Measurements from ENCODE around the gene TMEM8B. TPM values are rescaled to one million over a fixed set of nuclear protein-coding genes. Genes with fewer than 3 reads are reported as not detected.

Gene TMEM8B
- total RNA-seq, 4 donors from 2014 or later = 7.8 to 21.3 (median 9.6) TPM

- WGBS, 2 donors (ENCODE audit: low coverage in 1 of 2) = 77 to 88% methylated on average over 3 to 6 of the region's 6 CpGs
- DNase-seq = no peak
- Histone ChIP-seq H3K9me3 (no peaks in the 10 kb centered on the region), H3K27me3 (no peaks in the 10 kb centered on the region), H3K4me3 (no peak overlapping the region), H3K27ac (no peak overlapping the region), H3K36me3 (no peaks in the 10 kb centered on the region), H3K4me1 (peaks cover 0 to 23% (median 3%) of the 10 kb centered on the region in 4 donors)
- no peak for TF ChIP-seq CTCF (IDR thresholded peaks at IDR 0.05)
- no peak for TF ChIP-seq POLR2AphosphoS5 (IDR thresholded peaks at IDR 0.05)
- no peak for TF ChIP-seq EP300 (IDR thresholded peaks at IDR 0.05; ENCODE audit: low read depth)
- TF ChIP-seq POLR2A (IDR thresholded peaks at IDR 0.05) = no peak
- in situ Hi-C loops (cut with MboI; ENCODE audit: low pct_ligation_motif_present in 1 of 4, low pct_unique_long_range_greater_than_20kb in 1 of 4, low sequenced_read_pairs in 3 of 4) (loop anchor here in 2 of 4 donors (10.0 kb wide), 2 partner anchors 87 to 97 kb away; no protein-coding TSS in a partner anchor), intact Hi-C loops (cut with DNase I; ENCODE audit: low total_unique reads) (no loop called here)
Observed at GRCh38 chr9:35797311-35798109, 31.5 kb upstream of the TMEM8B start.

- H3K4me3 ChIP-seq = no peak overlapping the region
- no peaks in the 10 kb centered on the region for H3K36me3 ChIP-seq
- H3K27ac ChIP-seq = no peak overlapping the region
- DNase-seq = no peak
- no peaks in the 10 kb centered on the region for H3K27me3 ChIP-seq
- intact Hi-C loops (cut with DNase I; ENCODE audit: low total_unique reads) (no loop called here), in situ Hi-C loops (cut with MboI; ENCODE audit: low pct_ligation_motif_present in 1 of 4, low pct_unique_long_range_greater_than_20kb in 1 of 4, low sequenced_read_pairs in 3 of 4) (loop anchor here in 2 of 4 donors (10.0 kb wide), 2 partner anchors 86 to 96 kb away; no protein-coding TSS in a partner anchor)
- TF ChIP-seq POLR2A (IDR thresholded peaks at IDR 0.05) = no peak
- no peak for TF ChIP-seq EP300 (IDR thresholded peaks at IDR 0.05; ENCODE audit: low read depth)
- TF ChIP-seq POLR2AphosphoS5 (IDR thresholded peaks at IDR 0.05) = no peak
- no peak for TF ChIP-seq CTCF (IDR thresholded peaks at IDR 0.05)
- WGBS, 2 donors (ENCODE audit: low coverage in 1 of 2) = 91% methylated on average over 4 of the region's 4 CpGs; no CpG with 5 or more reads in 1 of the 2 donors
- H3K4me1 ChIP-seq = peaks cover 0 to 14% (median 0%) of the 10 kb centered on the region in 4 donors
- no peaks in the 10 kb centered on the region for H3K9me3 ChIP-seq
Observed at GRCh38 chr9:35798658-35799374, 30.2 kb upstream of the TMEM8B start.

GRCh38 chr9:35800530-35800929 lies 28.5 kb upstream of the TMEM8B start:
- no peak for TF ChIP-seq POLR2A (IDR thresholded peaks at IDR 0.05)
- no peak for TF ChIP-seq EP300 (IDR thresholded peaks at IDR 0.05; ENCODE audit: low read depth)
- no peak for TF ChIP-seq CTCF (IDR thresholded peaks at IDR 0.05)
- TF ChIP-seq POLR2AphosphoS5 (IDR thresholded peaks at IDR 0.05) = no peak
- no peak for DNase-seq
- H3K9me3 ChIP-seq = no peaks in the 10 kb centered on the region
- H3K4me3 ChIP-seq = no peak overlapping the region
- intact Hi-C loops (cut with DNase I; ENCODE audit: low total_unique reads) (no loop called here), in situ Hi-C loops (cut with MboI; ENCODE audit: low pct_ligation_motif_present in 1 of 4, low pct_unique_long_range_greater_than_20kb in 1 of 4, low sequenced_read_pairs in 3 of 4) (no loop called here)
- H3K27ac ChIP-seq = no peak overlapping the region
- 82 to 90% methylated on average over 2 to 7 of the region's 7 CpGs for WGBS, 2 donors (ENCODE audit: low coverage in 1 of 2)
- no peaks in the 10 kb centered on the region for H3K36me3 ChIP-seq
- no peaks in the 10 kb centered on the region for H3K27me3 ChIP-seq
- H3K4me1 ChIP-seq = no peaks in the 10 kb centered on the region

All from transverse colon (tissue), 4 donors.